Measurements from ENCODE around the gene PLAC1.

Gene PLAC1

DNA sequence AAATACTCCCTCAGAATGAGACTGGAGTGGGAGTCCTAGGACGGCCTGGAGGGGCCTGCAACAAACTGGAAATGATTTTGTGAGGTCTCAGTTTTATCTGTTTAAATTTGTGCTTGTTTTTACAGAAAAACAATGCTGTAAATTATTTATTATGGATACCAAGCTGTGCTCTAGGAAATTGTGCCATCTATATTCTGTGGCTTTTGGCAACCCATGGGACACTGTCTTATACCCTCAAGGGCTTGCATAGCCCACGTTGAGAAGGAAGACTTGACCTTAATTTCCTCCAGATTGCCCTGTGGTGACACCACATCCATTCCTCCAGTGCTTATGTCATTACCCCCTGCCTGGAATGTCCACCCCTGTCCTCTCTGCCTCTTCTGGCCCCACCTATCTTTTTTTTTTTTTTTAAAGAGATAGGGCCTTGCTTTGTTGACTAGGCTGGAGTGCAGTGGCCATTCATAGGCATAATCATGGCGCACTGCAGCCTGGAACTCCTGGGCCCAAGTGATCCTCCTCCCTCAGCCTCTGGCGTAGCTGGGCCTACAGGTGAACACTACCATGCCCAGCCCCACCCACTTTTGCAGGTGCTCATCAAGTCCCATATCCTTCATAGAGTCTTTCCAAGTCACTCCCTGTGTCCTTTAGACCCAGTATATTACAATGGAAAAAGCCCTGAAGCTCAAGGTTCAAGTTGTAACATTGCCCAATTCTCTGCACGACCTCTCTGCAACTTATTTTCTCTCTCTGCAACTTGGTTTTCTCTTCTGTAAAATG is 120.9 kb downstream of the PLAC1 start:
- DNase-seq, result no peak

DNA sequence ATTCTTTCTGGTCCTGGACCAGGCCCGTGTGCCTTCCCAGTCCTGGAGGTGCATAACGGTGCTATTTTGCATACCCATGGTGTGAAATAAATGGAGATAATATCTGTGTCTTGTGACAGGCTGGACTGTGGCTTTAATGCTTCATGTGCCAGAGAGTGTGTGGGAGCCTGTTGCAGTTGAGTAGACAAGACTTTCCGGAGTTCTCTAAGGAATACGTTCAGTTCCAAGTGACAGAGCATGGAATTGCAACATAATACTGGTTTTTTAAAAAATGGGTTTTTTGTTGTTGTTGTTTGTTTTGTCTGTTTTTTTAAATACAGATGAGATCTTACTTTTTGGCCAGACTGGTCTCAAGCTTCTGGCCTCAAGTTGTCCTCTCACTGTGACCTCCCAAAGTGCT is 124.3 kb downstream of the PLAC1 start:
- no peak for DNase-seq

- no peak for DNase-seq
These were observed 124.9 kb downstream of the PLAC1 start for GRCh38 chrX:134533352-134533751.

DNA sequence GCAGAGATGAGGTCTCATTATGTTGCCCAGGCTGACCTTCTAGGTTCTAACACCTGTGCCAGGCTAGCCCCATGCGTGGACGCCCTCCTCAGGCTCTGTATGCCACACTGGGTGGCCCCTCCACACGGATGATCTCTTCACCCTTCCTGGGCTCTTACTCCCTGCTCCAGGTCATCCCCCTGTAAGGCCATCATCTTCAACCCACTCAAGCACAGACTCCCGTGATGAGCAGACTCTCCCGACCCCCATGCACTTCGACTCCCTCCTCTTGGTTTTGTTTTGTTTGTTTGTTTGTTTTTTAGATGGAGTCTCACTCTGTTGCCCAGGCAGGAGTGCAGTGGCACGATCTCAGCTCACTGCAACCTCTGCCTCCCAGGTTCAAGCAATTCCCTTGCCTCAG is 127.4 kb downstream of the PLAC1 start:
- no peak for DNase-seq

DNA sequence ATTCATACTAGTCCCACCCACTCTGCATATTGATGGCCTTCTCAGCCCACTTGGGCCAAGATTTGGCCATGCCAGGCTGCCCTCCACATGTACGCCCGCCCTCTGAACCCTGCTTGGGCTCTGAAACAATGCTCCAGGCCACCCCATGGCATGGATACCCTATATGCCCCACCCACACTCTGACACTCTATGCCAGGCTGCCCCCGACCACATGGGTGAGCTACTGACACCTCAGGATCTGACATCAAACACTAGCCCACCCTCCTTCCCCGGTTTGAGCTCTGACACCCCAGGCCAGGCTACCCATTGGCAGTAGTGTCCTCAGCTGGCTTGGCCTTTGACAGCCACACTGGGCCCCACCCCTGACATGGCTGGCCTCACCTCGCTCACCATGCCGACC is 128.8 kb downstream of the PLAC1 start:
- no peak for DNase-seq

- no peak for DNase-seq
These were observed 129.3 kb downstream of the PLAC1 start for GRCh38 chrX:134528960-134529359.

DNA sequence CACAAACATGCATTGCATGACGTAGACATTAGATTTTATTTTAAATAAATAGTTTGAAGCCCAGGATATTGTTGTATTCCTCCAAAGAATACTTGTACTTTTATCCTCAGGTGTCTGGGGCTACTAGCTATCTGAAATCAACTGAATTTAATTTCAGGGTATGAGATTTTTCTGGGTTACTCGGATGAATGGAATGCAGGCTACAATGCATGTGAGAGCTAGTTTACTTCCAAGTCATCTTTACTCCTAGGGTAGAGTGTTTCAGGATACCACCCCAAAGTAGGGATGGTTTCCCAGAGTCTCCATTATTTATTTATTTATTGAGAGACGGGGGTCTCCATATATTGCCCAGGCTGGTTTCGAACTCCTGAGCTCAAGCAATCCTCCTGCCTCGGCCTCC is 131.9 kb downstream of the PLAC1 start:
- no peak for DNase-seq

DNA sequence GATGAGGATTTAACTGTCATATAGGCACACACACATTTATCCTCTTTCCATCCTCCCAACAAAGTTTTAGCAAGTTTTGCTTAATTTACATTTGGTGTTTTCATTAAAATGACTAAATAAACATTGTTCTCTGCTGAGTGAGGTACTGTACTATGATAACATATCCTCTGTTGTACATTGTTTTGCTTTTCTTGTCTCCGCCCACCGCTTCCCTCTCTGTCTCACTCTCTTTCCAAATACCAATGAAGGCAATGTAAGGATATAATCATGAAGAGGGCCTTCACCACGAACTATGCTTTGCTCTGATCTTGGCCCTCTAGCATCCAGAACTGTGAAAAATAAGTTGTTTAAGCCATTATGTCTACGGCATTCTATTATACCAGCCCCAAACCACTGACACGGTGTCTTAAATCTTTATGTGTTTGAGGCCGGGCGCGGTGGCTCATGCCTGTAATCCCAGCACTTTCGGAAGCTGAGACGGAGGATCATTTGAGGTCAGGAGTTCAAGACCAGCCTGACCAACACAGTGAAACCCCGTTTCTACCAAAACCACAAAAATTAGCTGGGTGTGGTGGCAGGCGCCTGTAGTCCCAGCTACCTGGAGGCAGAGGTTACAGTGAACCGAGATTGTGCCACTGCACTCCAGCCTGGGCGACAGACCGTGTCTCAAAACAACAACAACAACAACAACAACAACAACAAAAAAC is 133.0 kb downstream of the PLAC1 start:
- DNase-seq, result no peak

- DNase-seq, result no peak
These were observed 134.1 kb downstream of the PLAC1 start for GRCh38 chrX:134524181-134524580.

DNA sequence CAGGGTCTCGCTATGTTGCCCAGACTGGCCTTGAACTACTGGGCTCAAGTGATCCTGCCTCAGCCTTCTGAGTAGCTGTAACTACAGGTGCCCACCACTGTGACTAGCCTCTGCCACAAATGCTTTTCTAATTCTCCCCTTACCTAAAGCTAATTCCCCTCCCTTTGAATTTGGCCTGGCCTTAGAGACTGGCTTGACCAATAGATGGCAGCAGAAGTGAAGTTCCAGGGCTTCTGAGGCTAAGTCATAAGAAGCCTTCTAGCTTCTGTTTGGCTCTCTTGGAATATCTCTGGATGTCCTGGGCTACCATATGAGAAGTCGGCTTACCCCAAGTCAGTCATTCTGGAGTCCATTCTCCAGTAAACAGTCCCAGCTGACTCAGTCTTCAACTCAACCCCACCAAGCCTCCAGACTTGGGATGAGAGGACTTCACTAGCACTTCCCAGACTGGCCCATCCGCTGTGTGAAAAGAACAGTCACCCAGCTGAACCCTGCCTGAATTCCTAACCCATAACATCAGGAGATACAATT is 137.3 kb downstream of the PLAC1 start:
- DNase-seq, result no peak

All from NCI-H187 treated with DMSO at 0.1 percent for 48 hours (cell line).